ENCODE data around the gene MAML3. TPM values are rescaled to one million over a fixed set of nuclear protein-coding genes. Genes with fewer than 3 reads are reported as not detected.

MAML3 gene
- total RNA-seq, 2 experiments from 2014 or later, result 2.5 to 2.6 TPM

GRCh38 chr4:140031061-140031460 is 122.9 kb downstream of the MAML3 start:
- H3K36me3 Mint-ChIP-seq (ENCODE audit: low read depth), result no peaks in the 10 kb centered on the region
- ChIA-PET CTCF (interaction anchor here (2.1 kb wide), 1 partner anchor 223 kb away, joined by 6 read pairs; no protein-coding TSS in a partner anchor), POLR2A (no interaction called here)
- no peaks in the 10 kb centered on the region for H3K4me1 Mint-ChIP-seq
- H3K27ac Mint-ChIP-seq, result no peak overlapping the region
- DNase-seq, result no peak
- H3K9me3 Mint-ChIP-seq, result no peaks in the 10 kb centered on the region
- peaks cover 50% of the 10 kb centered on the region for H3K27me3 Mint-ChIP-seq
- H3K4me3 Mint-ChIP-seq, result no peak overlapping the region

- no peak for DNase-seq
- Mint-ChIP-seq H3K4me1 (no peaks in the 10 kb centered on the region), H3K27me3 (peaks cover 46% of the 10 kb centered on the region), H3K4me3 (no peak overlapping the region), H3K36me3 (ENCODE audit: low read depth) (no peaks in the 10 kb centered on the region), H3K9me3 (no peaks in the 10 kb centered on the region), H3K27ac (no peak overlapping the region)
- ChIA-PET POLR2A (no interaction called here), CTCF (interaction anchor here (1.0 kb wide), 1 partner anchor 8 kb away, joined by 3 read pairs; no protein-coding TSS in a partner anchor)
Observed at GRCh38 chr4:140028676-140029517, 125.1 kb downstream of the MAML3 start.

- ChIA-PET CTCF (interaction anchor here (1.0 kb wide), 1 partner anchor 9 kb away, joined by 3 read pairs; no protein-coding TSS in a partner anchor), POLR2A (no interaction called here)
- Mint-ChIP-seq H3K27ac (no peak overlapping the region), H3K4me3 (no peak overlapping the region), H3K9me3 (no peaks in the 10 kb centered on the region), H3K36me3 (ENCODE audit: low read depth) (no peaks in the 10 kb centered on the region), H3K4me1 (no peaks in the 10 kb centered on the region), H3K27me3 (peaks cover 41% of the 10 kb centered on the region)
- no peak for DNase-seq
Observed at GRCh38 chr4:140028101-140028500, 125.9 kb downstream of the MAML3 start.

DNA sequence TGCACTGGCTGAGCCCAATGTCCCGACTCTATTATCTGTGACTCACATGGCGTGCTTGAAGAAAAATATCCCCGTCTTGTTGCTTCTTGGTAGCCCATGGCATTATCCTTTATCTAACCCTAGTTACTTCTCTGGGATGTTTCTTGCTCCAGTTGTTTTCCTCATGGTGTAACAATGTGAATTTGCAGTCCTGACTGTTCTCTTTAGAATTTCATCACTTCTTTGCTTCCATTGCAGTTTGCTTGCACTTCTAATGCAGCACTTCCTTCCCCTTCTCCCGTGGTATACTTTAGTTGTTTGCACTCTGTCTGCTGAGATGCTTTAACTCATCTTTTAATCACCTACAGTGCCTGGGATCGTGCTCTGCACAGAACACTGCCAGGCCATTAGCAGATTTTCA is 126.9 kb downstream of the MAML3 start:
- ChIA-PET CTCF (no interaction called here), POLR2A (no interaction called here)
- Mint-ChIP-seq H3K9me3 (no peaks in the 10 kb centered on the region), H3K4me1 (no peaks in the 10 kb centered on the region), H3K36me3 (ENCODE audit: low read depth) (no peaks in the 10 kb centered on the region), H3K27ac (no peak overlapping the region), H3K27me3 (peaks cover 36% of the 10 kb centered on the region), H3K4me3 (no peak overlapping the region)
- no peak for DNase-seq

DNA sequence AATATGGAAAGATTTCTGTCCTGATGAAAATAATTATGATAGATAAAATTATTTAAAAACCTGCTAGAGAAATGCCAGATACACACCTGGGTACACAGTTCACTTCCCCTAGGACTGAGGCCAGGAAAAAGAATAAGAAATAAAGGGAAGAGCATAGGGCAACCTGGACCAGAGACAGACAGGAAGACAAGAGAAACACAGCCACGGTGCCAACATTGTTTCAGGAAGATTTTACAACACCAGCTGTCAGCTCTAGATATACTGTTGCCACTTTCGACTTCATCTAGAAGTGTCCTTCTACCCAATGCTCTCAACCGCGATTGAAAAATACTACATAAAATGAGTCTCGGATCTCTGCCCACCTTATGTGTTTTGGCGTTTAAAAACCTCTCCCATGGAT is 128.5 kb downstream of the MAML3 start:
- DNase-seq, result no peak
- ChIA-PET POLR2A (no interaction called here), CTCF (no interaction called here)
- Mint-ChIP-seq H3K9me3 (no peaks in the 10 kb centered on the region), H3K27me3 (peaks cover 29% of the 10 kb centered on the region), H3K4me3 (no peak overlapping the region), H3K4me1 (no peaks in the 10 kb centered on the region), H3K27ac (no peak overlapping the region), H3K36me3 (ENCODE audit: low read depth) (no peaks in the 10 kb centered on the region)

- ChIA-PET POLR2A (no interaction called here), CTCF (no interaction called here)
- H3K4me3 Mint-ChIP-seq, result no peak overlapping the region
- no peaks in the 10 kb centered on the region for H3K4me1 Mint-ChIP-seq
- no peaks in the 10 kb centered on the region for H3K9me3 Mint-ChIP-seq
- no peak overlapping the region for H3K27ac Mint-ChIP-seq
- H3K36me3 Mint-ChIP-seq (ENCODE audit: low read depth), result no peaks in the 10 kb centered on the region
- H3K27me3 Mint-ChIP-seq, result peaks cover 21% of the 10 kb centered on the region
- no peak for DNase-seq
Observed at GRCh38 chr4:140020457-140021361, 133.3 kb downstream of the MAML3 start.

GRCh38 chr4:140019619-140020347 is 134.2 kb downstream of the MAML3 start:
- H3K9me3 Mint-ChIP-seq, result no peaks in the 10 kb centered on the region
- ChIA-PET CTCF (no interaction called here), POLR2A (interaction anchor here (0.6 kb wide), 1 partner anchor 188 kb away, joined by 3 read pairs; no protein-coding TSS in a partner anchor)
- H3K27me3 Mint-ChIP-seq, result peaks cover 21% of the 10 kb centered on the region
- no peak overlapping the region for H3K27ac Mint-ChIP-seq
- H3K4me3 Mint-ChIP-seq, result no peak overlapping the region
- no peak for DNase-seq
- H3K4me1 Mint-ChIP-seq, result no peaks in the 10 kb centered on the region
- no peaks in the 10 kb centered on the region for H3K36me3 Mint-ChIP-seq (ENCODE audit: low read depth)

DNA sequence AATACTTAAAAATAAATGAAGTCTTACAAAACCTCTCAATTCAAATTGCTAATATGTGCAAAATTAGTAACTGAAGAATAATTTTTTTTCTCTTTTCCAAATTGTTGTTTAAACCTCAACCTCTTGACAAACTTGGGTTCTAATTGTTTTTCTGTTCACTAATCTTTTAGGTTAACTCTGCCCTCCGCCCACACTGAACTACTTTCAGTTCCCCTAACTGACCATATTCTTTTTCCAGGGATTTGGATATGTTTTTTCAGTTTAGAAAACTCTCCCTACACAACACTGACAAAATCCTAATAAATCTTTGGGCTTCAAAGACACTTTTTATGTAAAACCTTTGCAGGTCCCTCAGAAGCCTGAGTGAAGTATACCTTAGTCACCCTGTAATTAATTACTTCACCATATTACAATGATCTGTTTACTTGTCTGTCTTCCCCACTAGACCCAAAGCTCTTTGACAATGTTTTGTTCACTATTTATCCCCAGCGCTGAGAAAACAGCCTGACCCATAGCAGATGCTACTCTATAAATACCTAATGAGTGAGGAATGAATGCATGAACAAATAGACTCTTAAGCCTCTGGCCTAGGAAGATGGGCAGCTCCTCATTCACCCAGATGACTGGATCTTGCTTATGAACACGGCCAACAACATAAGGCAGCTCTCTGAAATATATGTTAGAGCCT is 134.9 kb downstream of the MAML3 start:
- Mint-ChIP-seq H3K27me3 (peaks cover 26% of the 10 kb centered on the region), H3K4me1 (no peaks in the 10 kb centered on the region), H3K9me3 (no peaks in the 10 kb centered on the region), H3K27ac (no peak overlapping the region), H3K36me3 (ENCODE audit: low read depth) (no peaks in the 10 kb centered on the region), H3K4me3 (no peak overlapping the region)
- CTCF ChIA-PET, result no interaction called here
- POLR2A ChIA-PET, result no interaction called here
- no peak for DNase-seq

DNA sequence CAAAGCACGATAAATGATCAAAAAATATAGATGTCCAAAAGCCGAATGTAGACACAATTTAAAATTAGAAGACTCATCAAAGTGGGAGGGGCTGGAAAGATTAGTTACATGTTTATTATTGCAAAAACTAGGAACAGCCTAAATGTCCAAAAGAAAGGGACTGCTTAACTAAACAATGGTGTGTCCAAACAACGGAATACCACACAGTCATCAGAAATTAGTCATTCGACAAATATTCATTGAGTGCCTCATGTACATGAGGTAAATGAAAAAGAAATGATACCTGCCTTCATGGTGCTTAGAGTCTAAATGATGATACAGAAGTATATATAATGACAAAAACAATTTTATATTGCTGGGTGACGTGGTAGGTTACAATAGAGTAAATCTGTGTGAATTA is 139.7 kb downstream of the MAML3 start:
- no peak for DNase-seq
- no peaks in the 10 kb centered on the region for H3K36me3 Mint-ChIP-seq (ENCODE audit: low read depth)
- H3K9me3 Mint-ChIP-seq, result no peaks in the 10 kb centered on the region
- CTCF ChIA-PET, result interaction anchor here (1.4 to 4.2 kb wide), 2 partner anchors 239 to 606 kb away, joined by 3 to 50 read pairs; no protein-coding TSS in a partner anchor
- peaks cover 39% of the 10 kb centered on the region for H3K27me3 Mint-ChIP-seq
- no peak overlapping the region for H3K27ac Mint-ChIP-seq
- peaks cover 8% of the 10 kb centered on the region for H3K4me1 Mint-ChIP-seq
- no peak overlapping the region for H3K4me3 Mint-ChIP-seq
- POLR2A ChIA-PET, result no interaction called here

DNA sequence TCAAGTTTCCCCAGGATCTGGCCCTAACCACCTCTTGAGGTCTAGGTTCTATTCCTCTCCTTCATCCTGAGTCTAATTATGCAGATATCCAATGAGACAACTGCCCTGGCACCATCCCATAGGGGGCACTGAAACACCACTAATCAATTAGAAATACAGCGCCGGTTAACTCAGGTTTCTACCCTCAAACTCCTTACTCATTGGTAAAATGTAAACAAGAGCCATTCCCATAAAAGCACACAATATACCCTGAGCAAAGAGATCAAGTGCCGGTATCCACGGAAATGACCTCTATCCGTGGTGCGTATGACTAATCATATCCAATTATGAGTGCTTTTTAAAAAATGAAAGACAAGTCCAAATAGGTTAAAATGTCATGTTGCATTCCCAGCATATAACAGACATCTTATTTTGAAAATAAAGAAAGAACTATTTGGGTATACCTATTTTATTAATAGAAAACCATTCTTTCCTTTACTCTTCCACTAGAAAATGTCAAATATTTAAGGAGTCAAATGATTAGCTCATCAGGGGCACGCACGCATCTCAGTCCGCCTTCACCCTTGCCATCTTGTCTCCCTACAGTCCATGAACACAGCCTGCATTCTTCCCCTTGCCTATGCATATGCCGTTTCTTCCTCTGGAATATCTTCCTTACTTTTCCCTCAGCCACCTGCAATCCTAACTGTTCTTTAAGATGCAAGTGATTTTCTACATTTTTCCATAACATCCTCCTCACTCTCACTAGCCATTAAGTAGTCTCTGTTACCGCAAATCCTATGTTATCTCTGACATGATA is 141.1 kb downstream of the MAML3 start:
- H3K27me3 Mint-ChIP-seq, result peaks cover 34% of the 10 kb centered on the region
- ChIA-PET POLR2A (interaction anchor here (0.7 to 1.4 kb wide), 2 partner anchors 241 to 347 kb away, joined by 3 read pairs; no protein-coding TSS in a partner anchor), CTCF (interaction anchor here (1.1 to 4.2 kb wide), 13 partner anchors 39 to 608 kb away, joined by 3 to 50 read pairs (median 3); no protein-coding TSS in a partner anchor)
- no peaks in the 10 kb centered on the region for H3K9me3 Mint-ChIP-seq
- no peaks in the 10 kb centered on the region for H3K36me3 Mint-ChIP-seq (ENCODE audit: low read depth)
- peak; percentile 60 for DNase-seq
- no peak overlapping the region for H3K4me3 Mint-ChIP-seq
- peaks cover 8% of the 10 kb centered on the region for H3K4me1 Mint-ChIP-seq
- H3K27ac Mint-ChIP-seq, result no peak overlapping the region

GRCh38 chr4:140005699-140006098 is 148.3 kb downstream of the MAML3 start:
- no peak overlapping the region for H3K27ac Mint-ChIP-seq
- CTCF ChIA-PET, result no interaction called here

More at GRCh38 chr4:140005699-140006098, 148.3 kb downstream of the MAML3 start:
- Mint-ChIP-seq H3K4me3 (no peak overlapping the region), H3K27me3 (peaks cover 28% of the 10 kb centered on the region), H3K9me3 (no peaks in the 10 kb centered on the region), H3K4me1 (no peaks in the 10 kb centered on the region), H3K36me3 (ENCODE audit: low read depth) (no peaks in the 10 kb centered on the region)
- no peak for DNase-seq
- POLR2A ChIA-PET, result no interaction called here

Data from activated CD4-positive, alpha-beta memory T cell treated with anti-CD3 and anti-CD28 coated beads, Interleukin-2, amount 10 ng/mL, durations not matched to agents 7 days and 5 days (primary cell).